Gastrocnemius medialis (tissue), 4 donors: ENCODE data around the gene LARP1.

Experiments used
- CTCF ChIP-seq, 5 experiments: fragments of 450-650 bp in 3 of 5; fragments of 200-600 bp in 2 of 5; sonication (generic) in 2 of 5; IDR thresholded peaks in 4 of 5; conservative IDR thresholded peaks in 1 of 5; 1 replicate in 4 of 5; 2 replicates in 1 of 5; pipeline ENCODE4 v1.5.1; 2016 to 2019; ENCODE audit warnings: antibody characterized with exemption in 5 of 5, mild to moderate bottlenecking in 3 of 5, moderate library complexity in 3 of 5
- POLR2A ChIP-seq, 2 donors: fragments of 450-650 bp; IDR thresholded peaks; one replicate each; pipeline ENCODE4 v1.6.1; 2017; ENCODE audit warnings: antibody characterized with exemption in 2 of 2, mild to moderate bottlenecking in 2 of 2, moderate library complexity in 2 of 2

GRCh38 chr5:154749491-154749890, 5.7 kb upstream of the LARP1 start:
- TF ChIP-seq POLR2A (IDR thresholded peaks at IDR 0.05) (no peak), CTCF (IDR thresholded peaks at IDR 0.05 in 4 of 5, conservative IDR thresholded peaks at IDR 0.05 in 1 of 5) (no peak)
